GM21528 (cell line): ENCODE measurements around the gene SPACA1.
"Not testable (repeated sequence)": the region's sequence is repeated elsewhere in the genome, so short reads cannot be mapped to it uniquely, and the experiment has no call there.

Experiments used
- ATAC-seq: cut with Tn5 transposase; IDR thresholded peaks from one replicate; pipeline ENCODE4 v1.9.1; 2021; ENCODE audit warnings: mild to moderate bottlenecking, moderate library complexity; ENCODE audit not compliant: unreplicated experiment, low FRiP score

Gene SPACA1, protein sequence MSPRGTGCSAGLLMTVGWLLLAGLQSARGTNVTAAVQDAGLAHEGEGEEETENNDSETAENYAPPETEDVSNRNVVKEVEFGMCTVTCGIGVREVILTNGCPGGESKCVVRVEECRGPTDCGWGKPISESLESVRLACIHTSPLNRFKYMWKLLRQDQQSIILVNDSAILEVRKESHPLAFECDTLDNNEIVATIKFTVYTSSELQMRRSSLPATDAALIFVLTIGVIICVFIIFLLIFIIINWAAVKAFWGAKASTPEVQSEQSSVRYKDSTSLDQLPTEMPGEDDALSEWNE

DNA sequence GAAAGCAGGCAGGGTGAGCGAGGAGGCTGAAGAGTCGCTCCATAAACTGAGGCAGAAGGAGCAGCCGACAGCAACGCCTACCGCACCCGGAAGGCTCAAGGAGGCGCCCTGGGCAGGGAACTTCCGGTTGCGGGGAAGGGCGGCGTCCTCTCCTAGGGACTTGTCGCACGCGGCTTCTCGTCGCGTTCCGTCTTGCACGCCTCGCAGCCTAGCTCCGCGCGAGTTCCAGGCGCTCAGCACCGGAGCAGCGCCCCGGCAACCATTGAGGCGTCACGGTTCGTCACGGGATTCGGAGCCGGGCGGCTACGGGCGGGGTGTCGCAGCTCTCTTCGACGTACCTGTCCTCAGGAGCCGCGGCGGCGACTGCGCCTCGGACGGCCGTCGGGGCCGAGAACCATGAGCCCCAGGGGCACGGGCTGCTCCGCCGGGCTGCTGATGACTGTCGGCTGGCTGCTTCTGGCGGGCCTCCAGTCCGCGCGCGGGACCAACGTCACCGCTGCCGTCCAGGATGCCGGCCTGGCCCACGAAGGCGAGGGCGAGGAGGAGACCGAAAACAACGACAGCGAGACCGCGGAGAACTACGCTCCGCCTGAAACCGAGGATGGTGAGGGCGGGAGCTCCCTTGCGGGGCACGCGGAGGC lies at the start of gene SPACA1:
Gene SPACA1 (plus strand): TSS at position 332 of the 641 bp plus-strand sequence. CDS start 65 bp downstream, at position 397.
- ATAC-seq, result no peak

DNA sequence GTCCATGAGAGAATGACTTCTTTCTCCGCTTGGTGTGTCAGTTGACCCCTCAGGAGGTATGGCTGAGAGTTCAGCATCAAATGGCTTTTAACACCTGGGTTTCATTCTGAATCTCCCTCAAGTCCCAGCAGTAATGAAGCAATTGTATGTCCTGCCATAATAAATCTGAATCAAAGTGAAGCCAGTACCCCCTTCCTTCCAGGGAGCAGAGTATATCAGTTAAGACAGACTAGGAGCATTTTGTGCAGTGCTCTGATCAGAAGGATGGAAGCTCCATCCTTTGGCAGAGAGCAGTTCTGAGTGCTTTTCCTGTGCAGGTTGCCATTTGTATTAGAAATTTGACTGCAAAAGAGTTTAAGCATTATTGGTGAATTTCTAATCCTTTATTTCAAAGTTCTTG lies 46.9 kb upstream of the SPACA1 start:
- no peak for ATAC-seq

DNA sequence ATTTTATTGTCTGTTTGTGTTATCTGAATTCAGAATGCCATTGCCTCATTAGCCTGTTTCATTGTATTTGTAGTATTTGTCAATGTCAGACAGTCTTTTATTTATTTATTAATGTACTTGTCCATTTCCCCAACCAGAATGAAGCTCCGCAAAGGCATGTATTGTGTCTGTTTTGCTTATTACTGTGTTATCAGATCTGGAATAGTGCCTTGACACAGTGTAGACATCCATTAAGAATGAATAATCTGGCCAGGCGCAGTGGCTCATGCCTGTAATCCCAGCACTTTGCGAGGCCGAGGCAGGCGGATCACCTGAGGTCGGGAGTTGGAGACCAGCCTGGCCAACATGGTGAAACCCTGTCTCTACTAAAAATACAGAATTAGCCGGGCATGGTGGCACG lies 46.4 kb upstream of the SPACA1 start:
- not testable (repeated sequence) for ATAC-seq

GRCh38 chr6:88004707-88005106 lies 42.9 kb upstream of the SPACA1 start:
- ATAC-seq, result no peak

DNA sequence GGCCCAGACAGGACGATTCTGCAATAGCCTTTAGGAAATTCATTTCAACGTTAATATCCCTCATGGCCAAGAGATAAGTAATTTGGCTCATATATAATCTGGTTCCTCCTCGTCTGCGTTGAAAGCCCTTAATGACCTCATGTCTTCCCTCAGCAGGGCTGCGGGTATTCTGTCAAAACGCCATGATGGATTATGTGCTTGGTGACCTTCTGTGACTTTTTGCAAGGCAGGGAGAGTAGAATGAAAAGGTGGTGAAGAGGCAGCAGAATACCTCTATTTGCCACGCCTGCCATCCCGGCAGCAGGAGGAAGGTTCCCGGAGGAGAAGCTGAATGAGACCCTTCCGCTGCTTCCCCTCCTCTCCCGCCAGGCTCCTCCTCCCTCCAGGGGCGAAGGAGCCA lies 41.1 kb upstream of the SPACA1 start:
- no peak for ATAC-seq

DNA sequence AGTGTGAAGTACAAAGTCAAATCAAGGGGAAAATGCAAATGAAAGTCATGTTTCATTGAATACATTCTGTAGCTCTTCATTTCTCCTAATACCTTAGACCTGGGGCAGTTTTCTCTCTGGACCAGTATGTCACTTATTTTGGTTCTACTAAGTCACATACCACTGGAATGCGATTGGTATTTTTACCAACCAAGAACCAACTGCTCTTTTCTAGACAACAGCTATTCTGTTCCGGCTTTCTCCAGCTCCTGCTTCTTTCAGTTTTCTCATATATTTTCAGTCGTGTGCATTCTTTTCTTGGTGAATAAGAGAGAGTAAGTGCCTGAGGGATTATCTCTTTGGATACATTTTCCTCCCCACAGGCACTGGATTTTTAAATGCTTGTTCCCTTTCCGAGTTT lies 39.2 kb upstream of the SPACA1 start:
- no peak for ATAC-seq

GRCh38 chr6:88008831-88009231 lies 38.8 kb upstream of the SPACA1 start:
- ATAC-seq, result no peak

DNA sequence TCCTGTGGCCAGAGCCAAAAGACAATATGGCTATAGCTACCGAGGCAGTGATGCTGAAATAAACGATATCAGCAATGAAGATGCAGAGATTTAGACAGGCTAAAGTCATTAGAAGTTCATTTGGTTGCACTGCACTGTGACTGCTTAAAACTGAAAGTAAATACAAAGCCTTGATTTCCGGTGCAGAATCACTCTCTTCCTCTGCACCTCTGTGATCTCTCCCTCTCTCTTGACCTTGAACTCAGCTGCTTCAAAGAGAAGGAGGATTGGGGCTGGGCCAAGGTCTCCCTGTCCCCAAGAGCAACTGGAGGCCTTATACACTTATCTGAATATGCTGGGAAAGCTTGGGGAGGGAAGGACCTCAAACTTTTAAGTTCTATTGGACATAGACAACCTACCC lies 34.6 kb upstream of the SPACA1 start:
- no peak for ATAC-seq

DNA sequence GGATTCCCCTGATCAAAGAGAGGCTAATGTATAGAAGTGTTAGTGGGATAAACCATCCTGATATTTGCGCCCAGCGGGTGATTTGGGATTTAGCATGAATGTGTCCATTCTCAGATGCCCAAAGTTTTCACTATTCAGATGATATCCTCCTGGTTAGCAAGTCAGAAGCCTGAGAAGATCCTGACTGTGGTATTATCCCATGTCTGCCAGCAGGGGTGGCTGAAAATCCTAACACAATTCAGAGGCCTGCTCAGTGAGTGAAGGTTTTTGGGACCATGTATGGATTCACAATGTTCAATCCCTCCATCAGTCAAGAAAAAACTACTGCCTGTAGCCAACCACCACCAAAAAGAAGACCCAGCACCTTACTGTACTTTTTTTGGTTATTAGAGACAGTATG lies 34.1 kb upstream of the SPACA1 start:
- ATAC-seq, result no peak

DNA sequence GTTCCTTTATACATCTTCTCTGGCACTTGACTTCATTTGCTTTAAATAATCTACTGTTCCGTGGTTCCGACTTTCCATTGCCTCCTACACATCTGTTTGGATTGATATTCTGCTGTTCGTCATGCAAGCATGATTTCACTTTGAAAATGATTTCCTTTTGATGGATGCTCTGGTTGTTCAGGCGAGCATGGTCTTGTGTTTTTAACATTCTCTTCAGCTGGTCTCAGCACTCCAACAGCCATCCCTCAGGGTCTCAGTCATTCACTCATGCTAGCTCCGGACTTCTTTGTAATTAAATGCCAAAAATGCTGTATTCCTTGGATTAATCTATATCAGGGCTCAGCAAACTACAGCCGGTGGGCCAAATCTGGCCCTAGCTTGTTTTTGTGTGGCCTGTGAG lies 27.2 kb upstream of the SPACA1 start:
- ATAC-seq, result no peak

- no peak for ATAC-seq
Observed at GRCh38 chr6:88024696-88025095, 22.9 kb upstream of the SPACA1 start.

DNA sequence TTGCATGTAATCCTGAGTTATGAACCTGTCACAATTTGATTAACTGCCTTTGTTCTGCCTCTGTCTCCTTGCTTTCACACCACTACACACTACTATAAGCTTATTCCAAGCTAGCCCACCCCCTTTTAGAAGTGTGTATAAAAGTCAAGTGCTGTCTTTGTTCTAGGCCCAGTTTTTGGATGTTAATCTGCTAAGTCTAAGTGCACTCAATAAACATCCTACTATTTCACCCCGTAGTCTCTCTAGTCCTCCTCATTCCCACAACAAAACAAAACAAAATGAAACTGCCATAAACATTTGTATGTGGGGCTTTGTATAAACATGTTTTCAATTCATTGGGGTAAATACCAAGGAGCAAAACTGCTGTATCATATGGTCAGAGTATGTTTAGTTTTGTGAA lies 16.1 kb upstream of the SPACA1 start:
- ATAC-seq, result no peak

- no peak for ATAC-seq
Observed at GRCh38 chr6:88044530-88044929, 3.1 kb upstream of the SPACA1 start.

GRCh38 chr6:88045521-88046136 lies 2.0 kb upstream of the SPACA1 start:
- ATAC-seq, result no peak

- no peak for ATAC-seq
Observed at GRCh38 chr6:88048578-88048977, 937 bp downstream of the SPACA1 start.

DNA sequence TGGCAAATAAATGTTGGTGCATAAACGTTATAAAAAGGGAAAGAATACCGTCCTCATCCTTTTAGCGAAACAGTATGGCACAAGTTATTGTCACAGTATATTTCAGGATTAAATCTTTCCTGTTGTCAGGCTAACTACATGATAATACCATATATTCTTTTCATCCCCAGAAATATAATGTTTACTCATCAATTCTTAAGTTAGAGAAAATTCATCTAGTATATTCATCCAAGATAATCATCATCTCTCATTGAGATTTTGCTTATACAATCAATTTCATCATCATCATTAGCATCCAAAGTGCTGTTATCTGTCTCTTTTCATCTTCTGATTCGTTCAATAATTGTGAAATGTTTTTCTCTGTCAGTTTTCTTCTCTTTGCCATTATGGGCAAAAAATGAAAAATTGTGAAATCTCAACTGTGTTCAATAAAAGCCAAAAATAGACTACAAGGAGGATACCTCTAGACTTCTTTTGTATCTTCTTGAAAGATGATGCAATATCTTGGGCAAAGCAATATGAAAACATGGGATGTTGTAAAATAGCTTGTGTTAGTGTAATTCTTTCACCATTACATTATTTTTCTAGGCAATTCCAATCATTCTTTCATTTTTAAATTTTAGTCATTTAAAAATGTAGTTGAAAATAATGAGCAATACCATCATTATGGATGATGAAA lies 2.6 kb downstream of the SPACA1 start:
- no peak for ATAC-seq

GRCh38 chr6:88059191-88059590 lies 11.6 kb downstream of the SPACA1 start:
- ATAC-seq, result no peak

GRCh38 chr6:88062376-88062775 lies 14.7 kb downstream of the SPACA1 start:
- no peak for ATAC-seq

GRCh38 chr6:88072462-88072861 lies 24.8 kb downstream of the SPACA1 start:
- no peak for ATAC-seq

- no peak for ATAC-seq
Observed at GRCh38 chr6:88074791-88075190, 27.1 kb downstream of the SPACA1 start.

- ATAC-seq, result no peak
Observed at GRCh38 chr6:88077305-88077704, 29.7 kb downstream of the SPACA1 start.
